Suprapubic skin (tissue), 4 donors: ENCODE results near the gene ZBTB49.

ENCODE experiments used
- EP300 ChIP-seq: sonication (generic); formaldehyde crosslinking; IDR thresholded peaks from one replicate; pipeline ENCODE4 v1.6.1; 2017; ENCODE audit warnings: antibody characterized with exemption
- POLR2AphosphoS5 ChIP-seq, 3 donors: sonication (generic); formaldehyde crosslinking; IDR thresholded peaks; one replicate each; pipeline ENCODE4 v1.6.1; 2017; ENCODE audit warnings: antibody characterized with exemption in 3 of 3
- TF ChIP-seq, protein P1 (sequence below), 2 donors: fragments of 200-600 bp in 1 of 2; fragments of 450-650 bp in 1 of 2; sonication (generic) in 1 of 2; IDR thresholded peaks; one replicate each; pipeline ENCODE4 v1.5.1; 2016 to 2019; ENCODE audit warnings: antibody characterized with exemption in 2 of 2, mild to moderate bottlenecking in 1 of 2, moderate library complexity in 1 of 2

DNA sequence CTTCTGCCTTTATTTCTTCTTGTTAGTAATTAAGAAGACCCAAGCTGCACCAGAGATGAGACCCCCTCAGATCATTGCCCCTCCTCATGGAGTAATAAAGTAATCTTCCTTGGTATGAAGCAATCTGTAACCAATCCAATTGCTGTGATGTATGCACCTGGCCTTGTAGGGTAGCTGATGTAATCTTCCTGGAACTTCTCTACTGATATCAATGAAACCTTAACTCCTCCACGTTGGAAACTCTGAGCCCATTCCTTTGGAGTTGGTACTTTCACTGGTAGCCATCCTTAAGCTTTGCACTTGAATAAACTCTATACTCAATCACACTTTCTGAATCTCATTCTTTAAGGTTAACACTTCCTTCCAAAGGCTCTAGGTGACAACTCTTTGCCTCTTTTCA is 65.3 kb downstream of the ZBTB49 start:
- TF ChIP-seq, protein P1, sequence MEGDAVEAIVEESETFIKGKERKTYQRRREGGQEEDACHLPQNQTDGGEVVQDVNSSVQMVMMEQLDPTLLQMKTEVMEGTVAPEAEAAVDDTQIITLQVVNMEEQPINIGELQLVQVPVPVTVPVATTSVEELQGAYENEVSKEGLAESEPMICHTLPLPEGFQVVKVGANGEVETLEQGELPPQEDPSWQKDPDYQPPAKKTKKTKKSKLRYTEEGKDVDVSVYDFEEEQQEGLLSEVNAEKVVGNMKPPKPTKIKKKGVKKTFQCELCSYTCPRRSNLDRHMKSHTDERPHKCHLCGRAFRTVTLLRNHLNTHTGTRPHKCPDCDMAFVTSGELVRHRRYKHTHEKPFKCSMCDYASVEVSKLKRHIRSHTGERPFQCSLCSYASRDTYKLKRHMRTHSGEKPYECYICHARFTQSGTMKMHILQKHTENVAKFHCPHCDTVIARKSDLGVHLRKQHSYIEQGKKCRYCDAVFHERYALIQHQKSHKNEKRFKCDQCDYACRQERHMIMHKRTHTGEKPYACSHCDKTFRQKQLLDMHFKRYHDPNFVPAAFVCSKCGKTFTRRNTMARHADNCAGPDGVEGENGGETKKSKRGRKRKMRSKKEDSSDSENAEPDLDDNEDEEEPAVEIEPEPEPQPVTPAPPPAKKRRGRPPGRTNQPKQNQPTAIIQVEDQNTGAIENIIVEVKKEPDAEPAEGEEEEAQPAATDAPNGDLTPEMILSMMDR (IDR thresholded peaks at IDR 0.05) = no peak
- TF ChIP-seq EP300 (no peak), POLR2AphosphoS5 (IDR thresholded peaks at IDR 0.05) (no peak)
